OCI-LY3 (cell line): ENCODE data around the gene HSD17B12.

Experiments
- EZH2phosphoT487 ChIP-seq: fragments of 200-600 bp; shearing (Covaris generic); IDR thresholded peaks from 2 replicates; pipeline ENCODE4 v1.6.1; 2018; ENCODE audit warnings: antibody characterized with exemption, mixed run types, low read depth
- TF ChIP-seq, protein P1 (sequence below): fragments of 200-600, 300-600 bp; sonication (generic); IDR thresholded peaks from 2 replicates; pipeline ENCODE4 v1.5.1; 2014; ENCODE audit warnings: antibody characterized with exemption, low read length, low read depth

DNA sequence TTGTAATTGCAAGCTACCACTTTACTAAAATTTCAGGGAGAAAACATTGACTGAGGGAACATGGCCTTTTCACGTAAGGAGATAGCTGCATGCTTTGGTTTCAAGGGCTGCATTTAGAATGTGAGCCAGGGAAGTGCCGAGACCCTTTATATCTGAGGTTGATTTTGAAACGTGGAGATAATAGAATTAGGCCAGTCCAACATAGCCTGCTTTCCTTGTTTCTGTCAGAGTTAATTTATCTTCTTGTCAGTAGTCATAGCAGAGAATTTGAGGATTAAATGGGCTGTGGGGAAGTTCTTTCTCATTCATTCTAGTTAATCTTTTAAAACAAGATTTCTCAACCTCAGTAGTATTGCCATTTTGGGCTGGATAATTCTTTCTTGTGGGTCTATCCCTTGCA, 212.3 kb downstream of the HSD17B12 start:
- TF ChIP-seq, protein P1, sequence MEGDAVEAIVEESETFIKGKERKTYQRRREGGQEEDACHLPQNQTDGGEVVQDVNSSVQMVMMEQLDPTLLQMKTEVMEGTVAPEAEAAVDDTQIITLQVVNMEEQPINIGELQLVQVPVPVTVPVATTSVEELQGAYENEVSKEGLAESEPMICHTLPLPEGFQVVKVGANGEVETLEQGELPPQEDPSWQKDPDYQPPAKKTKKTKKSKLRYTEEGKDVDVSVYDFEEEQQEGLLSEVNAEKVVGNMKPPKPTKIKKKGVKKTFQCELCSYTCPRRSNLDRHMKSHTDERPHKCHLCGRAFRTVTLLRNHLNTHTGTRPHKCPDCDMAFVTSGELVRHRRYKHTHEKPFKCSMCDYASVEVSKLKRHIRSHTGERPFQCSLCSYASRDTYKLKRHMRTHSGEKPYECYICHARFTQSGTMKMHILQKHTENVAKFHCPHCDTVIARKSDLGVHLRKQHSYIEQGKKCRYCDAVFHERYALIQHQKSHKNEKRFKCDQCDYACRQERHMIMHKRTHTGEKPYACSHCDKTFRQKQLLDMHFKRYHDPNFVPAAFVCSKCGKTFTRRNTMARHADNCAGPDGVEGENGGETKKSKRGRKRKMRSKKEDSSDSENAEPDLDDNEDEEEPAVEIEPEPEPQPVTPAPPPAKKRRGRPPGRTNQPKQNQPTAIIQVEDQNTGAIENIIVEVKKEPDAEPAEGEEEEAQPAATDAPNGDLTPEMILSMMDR = no peak
- no peak for TF ChIP-seq EZH2phosphoT487
